HG03520 (cell line): ENCODE results near the gene SLC11A1.

Source experiments
- ATAC-seq: cut with Tn5 transposase; IDR thresholded peaks from one replicate; pipeline ENCODE4 v1.9.1; 2021; ENCODE audit warnings: mild to moderate bottlenecking, moderate library complexity; ENCODE audit not compliant: unreplicated experiment

SLC11A1 gene

GRCh38 chr2:218381916-218382366, at the start of gene SLC11A1:
SLC11A1 (plus strand) TSS chr2:218382273; CDS start chr2:218382369, 96 bp downstream.
- no peak for ATAC-seq

GRCh38 chr2:218332288-218332687, 49.8 kb upstream of the SLC11A1 start:
- ATAC-seq = no peak

- no peak for ATAC-seq
These were observed 49.0 kb upstream of the SLC11A1 start for GRCh38 chr2:218332920-218333645.

GRCh38 chr2:218334531-218334930, 47.5 kb upstream of the SLC11A1 start:
- ATAC-seq = no peak

GRCh38 chr2:218340656-218341055, 41.4 kb upstream of the SLC11A1 start:
- no peak for ATAC-seq

- ATAC-seq = no peak
These were observed 40.7 kb upstream of the SLC11A1 start for GRCh38 chr2:218341381-218341780.

GRCh38 chr2:218342837-218343236, 39.2 kb upstream of the SLC11A1 start:
- no peak for ATAC-seq

- no peak for ATAC-seq
These were observed 38.5 kb upstream of the SLC11A1 start for GRCh38 chr2:218343591-218343990.

- no peak for ATAC-seq
These were observed 37.9 kb upstream of the SLC11A1 start for GRCh38 chr2:218344090-218344754.

- no peak for ATAC-seq
These were observed 37.2 kb upstream of the SLC11A1 start for GRCh38 chr2:218344755-218345417.

GRCh38 chr2:218345491-218346236, 36.4 kb upstream of the SLC11A1 start:
- no peak for ATAC-seq

GRCh38 chr2:218347172-218347571, 34.9 kb upstream of the SLC11A1 start:
- no peak for ATAC-seq

GRCh38 chr2:218354045-218354444, 28.0 kb upstream of the SLC11A1 start:
- ATAC-seq = no peak

GRCh38 chr2:218354850-218355443, 27.1 kb upstream of the SLC11A1 start:
- ATAC-seq = no peak

GRCh38 chr2:218357236-218358177, 24.6 kb upstream of the SLC11A1 start:
- no peak for ATAC-seq

- no peak for ATAC-seq
These were observed 21.6 kb upstream of the SLC11A1 start for GRCh38 chr2:218360453-218360852.

GRCh38 chr2:218362606-218363005, 19.5 kb upstream of the SLC11A1 start:
- ATAC-seq = no peak

- ATAC-seq = no peak
These were observed 18.3 kb upstream of the SLC11A1 start for GRCh38 chr2:218363736-218364135.

- no peak for ATAC-seq
These were observed 17.9 kb upstream of the SLC11A1 start for GRCh38 chr2:218364196-218364595.
